HFFc6 (cell line): ENCODE results near the gene TTC7B. TPM values are rescaled to one million over a fixed set of nuclear protein-coding genes. Genes with fewer than 3 reads are reported as not detected.

ENCODE experiments used
- DNase-seq: peaks from one replicate; pipeline ENCODE4 v3.0.0-alpha.2; 2018
- H3K27ac Mint-ChIP-seq: 2 replicates; pipeline ENCODE4 v1.8.0; 2020; ENCODE audit warnings: mild to moderate bottlenecking, mixed read lengths
- H3K27me3 Mint-ChIP-seq: 2 replicates; pipeline ENCODE4 v1.8.0; 2021; ENCODE audit warnings: mild to moderate bottlenecking, moderate library complexity, mixed read lengths; ENCODE audit not compliant: insufficient read depth
- H3K36me3 Mint-ChIP-seq: 2 replicates; pipeline ENCODE4 v1.8.0; 2021; ENCODE audit warnings: low read depth, mixed read lengths
- H3K4me1 Mint-ChIP-seq: 2 replicates; pipeline ENCODE4 v1.8.0; 2020; ENCODE audit warnings: low read depth, mixed read lengths
- H3K4me3 Mint-ChIP-seq: 2 replicates; pipeline ENCODE4 v1.8.0; 2020; ENCODE audit warnings: mild to moderate bottlenecking, moderate library complexity, mixed read lengths
- H3K9me3 Mint-ChIP-seq: 2 replicates; pipeline ENCODE4 v1.8.0; 2020; ENCODE audit warnings: mild to moderate bottlenecking, mixed read lengths
- CTCF ChIP-seq: fragments of 200-600 bp; sonication (generic); IDR thresholded peaks from 2 replicates; pipeline ENCODE4 v1.5.0; 2021; ENCODE audit warnings: antibody characterized with exemption, mild to moderate bottlenecking
- total RNA-seq, 6 experiments: library from RNA; stranded (reverse); fragmentation: NEBNext Ultra II Directional; extraction: Animal tissue kit (Norgen Biotek cat#: 25700); gene quantifications; 2 replicates in 1 of 6; 3 replicates in 5 of 6; pipeline ENCODE4 v1.2.3, GENCODE V29; 2021

Gene TTC7B
- total RNA-seq, 6 experiments from 2014 or later, result 34.6 to 46.9 (median 40.9) TPM

DNA sequence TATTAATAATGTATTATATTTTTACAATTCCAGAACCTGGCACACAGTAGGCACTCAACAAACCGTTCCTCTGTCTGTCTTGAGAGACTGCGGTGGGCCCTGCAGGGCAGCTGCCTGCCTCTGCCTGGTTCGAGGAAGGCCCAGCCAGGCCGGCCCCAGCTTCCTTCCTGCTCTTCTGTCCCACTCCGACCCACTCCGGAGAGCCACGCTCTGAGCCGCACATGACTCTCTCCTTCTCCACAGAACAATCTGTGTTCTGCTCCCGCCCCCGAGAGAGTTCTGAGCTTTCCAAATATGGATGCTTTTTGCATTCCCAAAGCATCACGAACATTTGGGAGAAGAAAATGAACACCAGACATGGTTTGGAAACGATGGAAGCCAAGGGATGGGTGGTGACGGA lies 57.3 kb downstream of the TTC7B start:
- TF ChIP-seq CTCF, result no peak
- Mint-ChIP-seq H3K4me1 (peaks cover 15% of the 10 kb centered on the region), H3K27me3 (peaks cover 4% of the 10 kb centered on the region), H3K4me3 (peak overlapping the region; percentile 86), H3K27ac (peak overlapping the region; percentile 91), H3K9me3 (peaks cover 14% of the 10 kb centered on the region), H3K36me3 (peaks cover 13% of the 10 kb centered on the region)
- DNase-seq, result no peak

GRCh38 chr14:90758028-90758889 lies 58.0 kb downstream of the TTC7B start:
- peak; percentile 89 for TF ChIP-seq CTCF
- DNase-seq, result peak; percentile 81
- Mint-ChIP-seq H3K4me1 (peaks cover 15% of the 10 kb centered on the region), H3K9me3 (peaks cover 9% of the 10 kb centered on the region), H3K27ac (peak overlapping the region; percentile 91), H3K36me3 (peaks cover 9% of the 10 kb centered on the region; the same call in 1 of the 2 replicates), H3K27me3 (peaks cover 4% of the 10 kb centered on the region), H3K4me3 (peak overlapping the region; percentile 86)

DNA sequence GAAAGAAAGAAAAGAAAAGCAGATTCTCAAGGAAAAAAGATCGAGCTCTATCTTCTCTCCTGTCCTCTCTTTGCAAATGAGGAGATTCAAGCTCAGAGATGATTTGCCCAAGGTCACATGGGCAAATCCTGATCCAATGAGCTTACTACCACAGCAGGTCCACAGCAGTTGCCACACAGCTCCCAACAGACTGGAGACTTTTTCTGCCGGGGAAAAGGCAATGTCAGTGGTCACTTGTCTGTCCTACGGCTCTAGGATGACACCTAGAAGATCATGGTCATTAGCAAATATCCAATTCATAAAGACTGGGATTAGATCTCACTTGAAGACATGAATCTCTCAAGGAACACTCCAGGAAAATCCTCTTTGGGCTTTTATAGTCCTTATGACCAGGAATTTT lies 58.8 kb downstream of the TTC7B start:
- Mint-ChIP-seq H3K36me3 (peaks cover 1% of the 10 kb centered on the region; the same call in 1 of the 2 replicates), H3K27ac (no peak overlapping the region), H3K9me3 (peaks cover under 1% of the 10 kb centered on the region), H3K4me1 (peaks cover 15% of the 10 kb centered on the region), H3K27me3 (peaks cover 4% of the 10 kb centered on the region), H3K4me3 (peak overlapping the region; percentile 54)
- no peak for DNase-seq
- TF ChIP-seq CTCF, result no peak

GRCh38 chr14:90756755-90757345 lies 59.4 kb downstream of the TTC7B start:
- DNase-seq, result no peak
- no peak overlapping the region for H3K4me3 Mint-ChIP-seq
- TF ChIP-seq CTCF, result peak; percentile 34
- no peaks in the 10 kb centered on the region for H3K9me3 Mint-ChIP-seq
- peaks cover 4% of the 10 kb centered on the region for H3K27me3 Mint-ChIP-seq
- H3K4me1 Mint-ChIP-seq, result peaks cover 15% of the 10 kb centered on the region
- H3K36me3 Mint-ChIP-seq, result no peaks in the 10 kb centered on the region
- H3K27ac Mint-ChIP-seq, result no peak overlapping the region

DNA sequence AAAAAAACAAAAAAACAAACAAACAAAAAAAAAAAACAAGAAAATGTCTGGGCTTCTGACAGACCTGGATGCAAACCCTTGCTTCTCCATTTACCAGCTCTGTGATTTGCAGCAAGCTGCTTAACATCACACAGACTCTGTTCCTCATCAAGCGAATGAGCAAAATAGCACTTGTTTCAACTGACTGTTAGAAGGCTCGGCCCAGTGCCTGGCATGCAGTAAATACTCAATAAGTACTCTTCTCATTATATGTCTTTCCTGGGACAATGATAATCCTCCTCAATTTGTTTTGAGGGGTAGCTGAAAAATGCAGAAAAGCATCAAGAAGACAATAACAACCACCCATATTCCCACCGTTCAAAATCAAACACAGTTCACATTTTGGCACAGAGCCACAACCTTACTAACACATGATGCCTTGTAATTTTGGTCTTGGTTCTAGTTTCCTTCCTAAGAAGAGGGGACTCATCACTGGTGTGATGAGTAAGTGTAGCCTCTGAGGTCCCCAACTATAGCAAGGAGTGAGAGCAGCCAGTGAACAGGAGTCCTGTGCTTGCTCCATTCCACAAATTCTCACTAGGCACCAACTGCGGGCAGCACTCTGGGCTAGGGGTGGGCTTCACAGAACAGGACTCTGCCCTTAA lies 60.4 kb downstream of the TTC7B start:
- Mint-ChIP-seq H3K4me3 (no peak overlapping the region), H3K27ac (no peak overlapping the region)

More for the DNA sequence above, 60.4 kb downstream of the TTC7B start:
- H3K27me3 Mint-ChIP-seq, result peaks cover 4% of the 10 kb centered on the region
- no peak for TF ChIP-seq CTCF
- no peaks in the 10 kb centered on the region for H3K36me3 Mint-ChIP-seq
- H3K9me3 Mint-ChIP-seq, result no peaks in the 10 kb centered on the region
- DNase-seq, result no peak
- H3K4me1 Mint-ChIP-seq, result peaks cover 15% of the 10 kb centered on the region
